A549 (cell line): ENCODE measurements around the gene TANGO2. TPM values are rescaled to one million over a fixed set of nuclear protein-coding genes. Genes with fewer than 3 reads are reported as not detected.

Experiments
- ATAC-seq, 2 experiments: fragments of 200-7000 bp in 1 of 2; fragments of >200 bp in 1 of 2; cut with Nextera tagmentation in 1 of 2; cut with Tn5 transposase in 1 of 2; 3 replicates each; pipeline versions ENCODE4 v1.8.0 to v1.9.1; 2018 to 2020; ENCODE audit warnings: mild to moderate bottlenecking in 1 of 2, moderate library complexity in 1 of 2
- CTCF ChIA-PET: fragments of 300-600 bp; sonication (Branson Sonifier 250); formaldehyde crosslinking; extraction: SDS; loops from one replicate; lab custom pipeline; 2021; ENCODE audit warnings: antibody characterized with exemption, inconsistent platforms; lab: Yijun Ruan, JAX
- POLR2A ChIA-PET: fragments of 350-600 bp; formaldehyde crosslinking; extraction: SDS; loops from one replicate; lab custom pipeline; 2021; ENCODE audit warnings: antibody characterized with exemption, inconsistent platforms; lab: Yijun Ruan, JAX
- DNase-seq, 2 experiments: peaks; one replicate each; pipeline versions ENCODE4 v3.0.0 to v3.0.0-alpha.2; 2011 to 2016; ENCODE audit warnings: low read depth in 1 of 2, low spot score in 1 of 2
- FAIRE-seq: peaks from 2 replicates; lab custom pipeline; 2011; peaks lifted over from hg19 to GRCh38; lab: Jason Lieb, UNC
- H3K27ac ChIP-seq, 2 experiments: fragments of >200 bp; sonication (Bioruptor Twin); formaldehyde crosslinking; 3 replicates each; pipeline ENCODE4 v1.5.1; 2016 to 2017
- H3K4me1 ChIP-seq: fragments of >200 bp; sonication (Bioruptor Twin); formaldehyde crosslinking; 3 replicates; pipeline ENCODE4 v1.6.1; 2016
- H3K4me2 ChIP-seq: fragments of >200 bp; sonication (Bioruptor Twin); formaldehyde crosslinking; 3 replicates; pipeline ENCODE4 v1.6.1; 2016
- H3K4me3 ChIP-seq: fragments of >200 bp; sonication (Bioruptor Twin); formaldehyde crosslinking; 3 replicates; pipeline ENCODE4 v1.5.1; 2016
- H3K9me3 ChIP-seq: fragments of >200 bp; sonication (Bioruptor Twin); formaldehyde crosslinking; 3 replicates; pipeline ENCODE4 v1.6.1; 2016
- BHLHE40 ChIP-seq: IDR thresholded peaks from 2 replicates; pipeline ENCODE4 v1.6.1; 2012; ENCODE audit warnings: low read depth, low read length, inconsistent platforms
- CBX2 ChIP-seq: fragments of 200-600 bp; sonication (generic); IDR thresholded peaks from 2 replicates; pipeline ENCODE4 v1.6.1; 2016; ENCODE audit warnings: low read depth, mild to moderate bottlenecking, borderline replicate concordance
- CHD2 ChIP-seq: fragments of 150-350 bp; IDR thresholded peaks from 2 replicates; pipeline ENCODE4 v1.6.1; 2014; ENCODE audit warnings: low read length; ENCODE audit not compliant: partially characterized antibody
- CTCF ChIP-seq: fragments of >200 bp; sonication (Bioruptor Twin); formaldehyde crosslinking; IDR thresholded peaks from 3 replicates; pipeline ENCODE4 v1.5.1; 2016
- E2F6 ChIP-seq: IDR thresholded peaks from 2 replicates; pipeline ENCODE4 v1.6.1; 2012; ENCODE audit warnings: low read depth, borderline replicate concordance
- HES2 ChIP-seq: fragments of >200 bp; sonication (Bioruptor Twin); formaldehyde crosslinking; IDR thresholded peaks from 2 replicates; pipeline ENCODE4 v1.6.1; 2016
- HOXA7 ChIP-seq: fragments of 250-450 bp; sonication (Bioruptor Pico); IDR thresholded peaks from 2 replicates; pipeline ENCODE4 v1.5.0; 2020; ENCODE audit warnings: mild to moderate bottlenecking, moderate library complexity
- KDM1A ChIP-seq: fragments of 200-600 bp; sonication (generic); IDR thresholded peaks from 2 replicates; pipeline ENCODE4 v1.6.1; 2016; ENCODE audit warnings: low read depth, mild to moderate bottlenecking
- KDM5A ChIP-seq: fragments of 200-600 bp; sonication (generic); IDR thresholded peaks from 2 replicates; pipeline ENCODE4 v1.6.1; 2016; ENCODE audit warnings: antibody characterized with exemption, mild to moderate bottlenecking
- MAFK ChIP-seq: fragments of 450-650 bp; IDR thresholded peaks from 2 replicates; pipeline ENCODE4 v1.6.1; 2014; ENCODE audit not compliant: partially characterized antibody
- MYC ChIP-seq: IDR thresholded peaks from 2 replicates; pipeline ENCODE4 v1.6.1; 2012; ENCODE audit warnings: mild to moderate bottlenecking, inconsistent platforms, low read length, improper control_type of control experiment, borderline replicate concordance
- NFE2L2 ChIP-seq: fragments of 150-350 bp; conservative IDR thresholded peaks from 2 replicates; pipeline ENCODE4 v1.6.1; 2014; ENCODE audit warnings: low read length
- NR3C1 ChIP-seq: fragments of >200 bp; sonication (Bioruptor Twin); formaldehyde crosslinking; IDR thresholded peaks from 3 replicates; pipeline ENCODE4 v1.6.1; 2017
- PHF8 ChIP-seq: fragments of 200-600 bp; sonication (generic); IDR thresholded peaks from 2 replicates; pipeline ENCODE4 v1.6.1; 2016; ENCODE audit warnings: low read depth, mild to moderate bottlenecking, antibody characterized with exemption, moderate library complexity, borderline replicate concordance
- TFCP2L1 ChIP-seq: fragments of 250-450 bp; sonication (Bioruptor Pico); IDR thresholded peaks from 2 replicates; pipeline ENCODE4 v1.5.0; 2021; ENCODE audit warnings: mild to moderate bottlenecking
- USF2 ChIP-seq: fragments of 450-650 bp; IDR thresholded peaks from 2 replicates; pipeline ENCODE4 v1.6.1; 2014; ENCODE audit warnings: antibody characterized with exemption
- ZC3H11A ChIP-seq: fragments of 450-650 bp; IDR thresholded peaks from 2 replicates; pipeline ENCODE4 v1.6.1; 2014; ENCODE audit warnings: antibody characterized with exemption, mild to moderate bottlenecking
- ZFP36 ChIP-seq: fragments of 450-650 bp; IDR thresholded peaks from 2 replicates; pipeline ENCODE4 v1.6.1; 2014; ENCODE audit warnings: borderline replicate concordance; ENCODE audit not compliant: partially characterized antibody
- WGBS: methylation state at CpG from one replicate; pipeline ENCODE4 v1.1.6; 2017; ENCODE audit errors: missing lambda C conversion rate; 5-methylcytosine and 5-hydroxymethylcytosine counted together
- polyA plus RNA-seq, 4 experiments: library from polyadenylated mRNA; depleted of rRNA in 3 of 4; stranded (reverse); fragments of >200 nt; fragmentation: RNase III in 1 of 4; extraction: RNeasy Plus Mini Kit Qiagen cat#74134 plus additional on column Dnase treatment in 1 of 4; gene quantifications; 2 replicates in 3 of 4; 3 replicates in 1 of 4; pipeline ENCODE4 v1.2.3, GENCODE V29; 2011 to 2017

Gene TANGO2
- polyA plus RNA-seq, 2 of the 4 experiments (the other 2 are of a cell fraction), result 13.2 to 13.8 TPM

GRCh38 chr22:20083157-20083890 is 62.4 kb downstream of the TANGO2 start:
- CTCF ChIA-PET, result interaction anchor here (2.5 kb wide), 1 partner anchor 28 kb away, joined by 7 read pairs; no protein-coding TSS in a partner anchor
- ATAC-seq, result no peak
- Histone ChIP-seq H3K27ac (no peak overlapping the region), H3K4me3 (no peak overlapping the region)
- TF ChIP-seq KDM1A (no peak), ZFP36 (no peak), MAFK (no peak), E2F6 (no peak), HOXA7 (CRISPR knock-in tag) (no peak), CHD2 (no peak), TFCP2L1 (CRISPR knock-in tag) (no peak), USF2 (no peak), KDM5A (no peak), MYC (no peak)
- TF ChIP-seq, all 56 proteins: peak for 0
- WGBS, result 95% methylated on average over 9 of the region's 10 CpGs
- no peak for FAIRE-seq
- H3K4me2 ChIP-seq, result no peak overlapping the region
- no peak for DNase-seq
- H3K4me1 ChIP-seq, result peaks cover 16% of the 10 kb centered on the region; the same call in 2 of the 3 replicates
- no peaks in the 10 kb centered on the region for H3K9me3 ChIP-seq
- POLR2A ChIA-PET, result no interaction called here

GRCh38 chr22:20083891-20084546 is 63.1 kb downstream of the TANGO2 start:
- H3K4me3 ChIP-seq, result no peak overlapping the region
- H3K9me3 ChIP-seq, result no peaks in the 10 kb centered on the region
- POLR2A ChIA-PET, result no interaction called here
- peaks cover 16% of the 10 kb centered on the region; the same call in 2 of the 3 replicates for H3K4me1 ChIP-seq
- TF ChIP-seq ZC3H11A (no peak), BHLHE40 (no peak), HES2 (no peak), NFE2L2 (no peak), CBX2 (no peak), HOXA7 (CRISPR knock-in tag) (no peak), NR3C1 (no peak)
- TF ChIP-seq, all 56 proteins: peak for 0
- Histone ChIP-seq H3K4me2 (no peak overlapping the region), H3K27ac (no peak overlapping the region)
- no peak for ATAC-seq
- no peak for DNase-seq
- WGBS, result 96% methylated on average over 10 of the region's 10 CpGs
- CTCF ChIA-PET, result no interaction called here
- no peak for FAIRE-seq

GRCh38 chr22:20084547-20085413 is 63.9 kb downstream of the TANGO2 start:
- H3K4me1 ChIP-seq, result peaks cover 16% of the 10 kb centered on the region; the same call in 2 of the 3 replicates
- TF ChIP-seq PHF8, result no peak
- peak; percentile 16; the same call in 1 of the 3 replicates for TF ChIP-seq CTCF
- no peak for TF ChIP-seq HES2
- DNase-seq (peak in 1 of 2 experiments; percentile 38), FAIRE-seq (no peak), ATAC-seq (peak in 1 of 2 experiments; percentile 70; a peak in 3 of 6 replicates)
- POLR2A ChIA-PET, result no interaction called here
- H3K4me2 ChIP-seq, result no peak overlapping the region
- CTCF ChIA-PET, result interaction anchor here (0.9 kb wide), 1 partner anchor 26 kb away, joined by 3 read pairs; no protein-coding TSS in a partner anchor
- no peaks in the 10 kb centered on the region for H3K9me3 ChIP-seq
- no peak overlapping the region for H3K4me3 ChIP-seq
- no peak overlapping the region for H3K27ac ChIP-seq
- 89% methylated on average over 17 of the region's 23 CpGs for WGBS
